NCI-H1417 (cell line): ENCODE results near the gene LCE1C.

Experiments
- DNase-seq, 3 experiments: peaks; one replicate each; lab custom pipeline; 2025; lab: John Stamatoyannopoulos, UW

Gene LCE1C

GRCh38 chr1:152759453-152760173 lies 46.8 kb downstream of the LCE1C start:
- DNase-seq: no peak

DNA sequence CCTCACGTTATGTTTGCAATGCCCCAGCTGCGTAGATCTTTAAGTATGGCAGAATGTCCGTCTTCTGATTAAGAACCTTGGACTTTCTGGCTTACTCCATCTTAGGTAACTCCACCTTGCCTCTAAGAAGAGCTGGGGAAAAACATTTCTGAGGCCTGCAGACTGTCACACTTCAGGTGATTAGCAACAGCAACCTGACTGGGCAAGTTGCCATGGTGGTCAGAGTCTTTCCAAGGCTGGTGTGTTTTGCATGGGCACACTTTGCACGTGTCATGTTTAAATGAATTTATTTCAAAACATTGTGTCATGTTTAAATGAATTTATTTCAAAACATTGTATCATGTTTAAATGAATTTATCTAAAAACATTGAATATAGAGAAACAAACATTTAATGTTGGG lies 47.8 kb downstream of the LCE1C start:
- no peak for DNase-seq

DNA sequence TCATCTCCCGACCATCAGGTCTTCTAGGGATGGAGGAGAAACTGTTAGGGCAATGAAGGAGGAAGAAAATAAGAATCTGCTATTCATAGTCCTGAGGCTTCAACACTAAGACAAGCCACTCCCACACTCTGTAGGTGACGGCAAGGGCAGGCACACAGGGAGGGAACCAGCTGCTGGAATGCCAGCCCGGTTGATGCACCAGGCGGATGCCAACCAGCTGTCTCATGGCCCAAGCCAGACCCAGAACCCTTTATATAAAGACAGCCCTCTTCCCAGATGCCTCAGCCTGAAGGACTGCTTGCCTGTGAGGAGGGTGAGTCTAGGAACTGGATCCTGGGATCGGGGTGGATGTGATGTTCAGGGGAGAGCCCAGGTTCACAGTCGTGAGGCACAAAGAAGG lies 48.7 kb downstream of the LCE1C start, which contains the start of gene KPRP:
KPRP (plus strand) TSS at position 279 of the 400 bp plus-strand sequence. CDS start 1,564 bp downstream, outside the sequence.
- no peak for DNase-seq

GRCh38 chr1:152756872-152757271 lies 49.6 kb downstream of the LCE1C start:
- DNase-seq: no peak
